Vagina (tissue), 2 donors: ENCODE data around the gene ADAM17. TPM values are rescaled to one million over a fixed set of nuclear protein-coding genes. Genes with fewer than 3 reads are reported as not detected.

Experiments
- DNase-seq, 2 donors: peaks; one replicate each; pipeline ENCODE4 v3.0.0-alpha.2; 2017; ENCODE audit errors: extremely low spot score in 2 of 2
- H3K27ac ChIP-seq: fragments of 200-600 bp; sonication (generic); one replicate; pipeline ENCODE4 v1.5.1; 2019
- H3K27me3 ChIP-seq: fragments of 200-600 bp; sonication (generic); one replicate; pipeline ENCODE4 v1.5.1; 2019
- H3K36me3 ChIP-seq, 2 donors: fragments of 200-600 bp; sonication (generic); one replicate each; pipeline ENCODE4 v1.5.1; 2017 to 2019
- H3K4me1 ChIP-seq: fragments of 200-600 bp; sonication (generic); one replicate; pipeline ENCODE4 v1.5.1; 2019
- H3K4me3 ChIP-seq, 2 donors: fragments of 200-600 bp; sonication (generic); 1 replicate in 1 of 2; 2 replicates in 1 of 2; pipeline ENCODE4 v1.5.1; 2016 to 2019
- H3K9me3 ChIP-seq: fragments of 200-600 bp; sonication (generic); one replicate; pipeline ENCODE4 v1.5.1; 2019
- POLR2A ChIP-seq, 2 donors: fragments of 450-650 bp; IDR thresholded peaks; one replicate each; pipeline ENCODE4 v1.6.1; 2017; ENCODE audit warnings: antibody characterized with exemption in 2 of 2, mild to moderate bottlenecking in 2 of 2, moderate library complexity in 2 of 2
- POLR2AphosphoS5 ChIP-seq, 2 donors: sonication (generic); formaldehyde crosslinking; IDR thresholded peaks; one replicate each; pipeline ENCODE4 v1.9.0; 2017; ENCODE audit warnings: antibody characterized with exemption in 2 of 2, mild to moderate bottlenecking in 2 of 2, low read depth in 1 of 2; ENCODE audit not compliant: insufficient read depth in 1 of 2
- intact Hi-C: fragments of 100-400 bp; cut with DNase I; formaldehyde crosslinking; loops from one replicate; pipeline ENCODE4 v1.15.1; 2023
- total RNA-seq: library from RNA; depleted of rRNA; stranded (reverse); fragments of >200 nt; gene quantifications from one replicate; pipeline ENCODE4 v1.2.3, GENCODE V29; 2016
- TF ChIP-seq, protein P1 (sequence below), 3 experiments: fragments of 450-650 bp in 2 of 3; fragments of 200-600 bp in 1 of 3; sonication (generic) in 1 of 3; IDR thresholded peaks; one replicate each; pipeline ENCODE4 v1.5.1; 2017 to 2019; ENCODE audit warnings: antibody characterized with exemption in 3 of 3, mild to moderate bottlenecking in 2 of 3, moderate library complexity in 2 of 3

The ADAM17 gene
- total RNA-seq, 1 donor from 2014 or later, result 33.4 TPM

DNA sequence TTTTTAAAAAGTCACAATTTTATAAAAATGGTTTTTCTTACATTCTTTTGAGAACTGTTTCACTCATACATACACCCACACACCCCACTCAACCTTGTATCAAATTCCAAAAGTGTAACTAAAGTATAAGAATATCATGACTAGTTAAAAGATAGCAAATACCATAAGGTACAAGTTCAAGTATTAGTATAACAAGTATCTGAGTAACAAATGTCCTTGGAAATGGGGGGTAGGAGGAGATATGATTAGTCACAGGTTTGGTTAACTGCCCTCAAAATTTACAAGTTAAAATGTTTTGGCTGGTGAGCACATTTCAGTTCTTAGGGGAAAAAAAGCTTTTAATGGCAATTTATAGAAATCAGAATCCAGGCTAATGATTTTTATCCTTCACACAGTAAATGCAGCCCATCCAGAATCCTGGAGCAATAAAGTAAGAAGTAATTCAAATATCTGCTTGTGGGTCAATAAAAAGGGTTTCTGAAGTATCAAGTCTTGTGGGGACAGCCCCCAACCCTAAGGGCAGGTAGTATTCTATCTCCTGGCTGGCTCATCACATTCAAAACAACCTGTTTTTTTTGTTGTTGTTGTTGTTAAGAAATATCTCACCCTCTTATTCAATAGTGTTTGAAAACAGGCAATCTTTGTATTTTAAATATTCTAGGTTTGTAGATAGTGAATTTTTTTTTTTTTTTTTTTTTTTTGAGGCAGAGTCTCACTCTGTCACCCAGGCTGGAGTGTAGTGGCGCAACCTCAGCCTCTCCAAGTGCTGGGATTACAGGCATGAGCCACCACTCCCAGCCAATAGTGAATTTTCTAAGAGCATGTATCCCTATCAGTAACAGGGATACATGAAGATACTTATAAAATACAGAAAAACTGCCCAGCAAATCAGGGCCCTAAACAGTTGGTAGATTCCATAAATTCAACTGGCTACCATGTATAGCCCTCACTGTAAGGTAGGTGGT is 66.8 kb downstream of the ADAM17 start:
- Histone ChIP-seq H3K27me3 (no peaks in the 10 kb centered on the region), H3K4me1 (no peaks in the 10 kb centered on the region), H3K36me3 (peaks cover 3 to 93% of the 10 kb centered on the region in 2 donors), H3K4me3 (no peak overlapping the region), H3K27ac (no peak overlapping the region), H3K9me3 (no peaks in the 10 kb centered on the region)
- intact Hi-C loops, result no loop called here
- no peak for DNase-seq
- TF ChIP-seq POLR2AphosphoS5 (IDR thresholded peaks at IDR 0.05; ENCODE audit: insufficient read depth in 1 of 2, low read depth in 1 of 2), result no peak
- TF ChIP-seq POLR2A (IDR thresholded peaks at IDR 0.05), result no peak
- TF ChIP-seq, protein P1, sequence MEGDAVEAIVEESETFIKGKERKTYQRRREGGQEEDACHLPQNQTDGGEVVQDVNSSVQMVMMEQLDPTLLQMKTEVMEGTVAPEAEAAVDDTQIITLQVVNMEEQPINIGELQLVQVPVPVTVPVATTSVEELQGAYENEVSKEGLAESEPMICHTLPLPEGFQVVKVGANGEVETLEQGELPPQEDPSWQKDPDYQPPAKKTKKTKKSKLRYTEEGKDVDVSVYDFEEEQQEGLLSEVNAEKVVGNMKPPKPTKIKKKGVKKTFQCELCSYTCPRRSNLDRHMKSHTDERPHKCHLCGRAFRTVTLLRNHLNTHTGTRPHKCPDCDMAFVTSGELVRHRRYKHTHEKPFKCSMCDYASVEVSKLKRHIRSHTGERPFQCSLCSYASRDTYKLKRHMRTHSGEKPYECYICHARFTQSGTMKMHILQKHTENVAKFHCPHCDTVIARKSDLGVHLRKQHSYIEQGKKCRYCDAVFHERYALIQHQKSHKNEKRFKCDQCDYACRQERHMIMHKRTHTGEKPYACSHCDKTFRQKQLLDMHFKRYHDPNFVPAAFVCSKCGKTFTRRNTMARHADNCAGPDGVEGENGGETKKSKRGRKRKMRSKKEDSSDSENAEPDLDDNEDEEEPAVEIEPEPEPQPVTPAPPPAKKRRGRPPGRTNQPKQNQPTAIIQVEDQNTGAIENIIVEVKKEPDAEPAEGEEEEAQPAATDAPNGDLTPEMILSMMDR (IDR thresholded peaks at IDR 0.05), result no peak

DNA sequence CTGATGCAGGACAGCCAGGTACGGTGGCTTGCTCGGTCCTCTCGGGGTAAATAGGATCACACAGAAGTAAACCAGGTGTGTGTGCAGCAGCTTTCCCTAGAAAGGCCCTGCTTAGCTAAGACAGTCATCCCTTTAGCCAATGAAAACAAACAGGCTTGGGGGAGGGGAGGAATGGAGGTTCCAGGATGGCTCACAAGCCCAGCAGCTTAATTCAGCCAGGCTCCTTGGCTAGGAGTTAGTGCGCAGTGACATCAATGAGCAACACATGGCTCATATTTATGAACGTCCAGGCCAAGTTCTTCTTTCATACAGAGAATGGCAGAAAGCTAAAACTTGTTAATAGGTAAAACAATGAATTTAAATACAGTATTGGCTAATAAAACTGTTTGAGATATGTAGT is 71.1 kb downstream of the ADAM17 start:
- Histone ChIP-seq H3K27me3 (no peaks in the 10 kb centered on the region), H3K9me3 (no peaks in the 10 kb centered on the region), H3K27ac (no peak overlapping the region), H3K4me1 (no peaks in the 10 kb centered on the region), H3K36me3 (peaks cover 3 to 93% of the 10 kb centered on the region in 2 donors), H3K4me3 (no peak overlapping the region)
- no peak for TF ChIP-seq POLR2A (IDR thresholded peaks at IDR 0.05)
- TF ChIP-seq POLR2AphosphoS5 (IDR thresholded peaks at IDR 0.05; ENCODE audit: insufficient read depth in 1 of 2, low read depth in 1 of 2), result no peak
- TF ChIP-seq, protein P1 (IDR thresholded peaks at IDR 0.05), result no peak
- intact Hi-C loops, result no loop called here
- no peak for DNase-seq

DNA sequence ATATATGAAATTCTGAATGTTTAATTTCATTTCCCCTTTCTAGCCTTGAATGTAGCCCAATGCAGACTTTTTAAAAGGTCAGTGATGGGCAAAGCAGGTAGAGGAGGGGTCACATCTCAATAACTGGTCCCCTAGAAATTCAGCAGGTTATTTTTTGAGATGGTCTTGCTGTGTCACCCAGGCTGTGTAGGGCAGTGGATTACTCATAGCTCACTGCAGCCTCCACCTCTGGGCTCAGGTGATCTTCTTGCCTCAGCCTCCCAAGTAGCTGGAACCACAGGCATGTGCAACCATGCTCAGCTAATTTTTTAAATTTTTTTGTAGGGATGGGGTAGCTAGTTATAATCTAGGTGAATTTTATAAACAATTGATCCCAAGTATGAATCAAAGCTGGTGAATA is 72.5 kb downstream of the ADAM17 start:
- Histone ChIP-seq H3K27me3 (no peaks in the 10 kb centered on the region), H3K4me3 (no peak overlapping the region), H3K9me3 (no peaks in the 10 kb centered on the region), H3K4me1 (no peaks in the 10 kb centered on the region), H3K36me3 (peaks cover 3 to 81% of the 10 kb centered on the region in 2 donors), H3K27ac (no peak overlapping the region)
- no peak for TF ChIP-seq POLR2AphosphoS5 (IDR thresholded peaks at IDR 0.05; ENCODE audit: insufficient read depth in 1 of 2, low read depth in 1 of 2)
- TF ChIP-seq POLR2A (IDR thresholded peaks at IDR 0.05), result no peak
- TF ChIP-seq, protein P1 (IDR thresholded peaks at IDR 0.05), result no peak
- DNase-seq, result no peak
- intact Hi-C loops, result no loop called here

DNA sequence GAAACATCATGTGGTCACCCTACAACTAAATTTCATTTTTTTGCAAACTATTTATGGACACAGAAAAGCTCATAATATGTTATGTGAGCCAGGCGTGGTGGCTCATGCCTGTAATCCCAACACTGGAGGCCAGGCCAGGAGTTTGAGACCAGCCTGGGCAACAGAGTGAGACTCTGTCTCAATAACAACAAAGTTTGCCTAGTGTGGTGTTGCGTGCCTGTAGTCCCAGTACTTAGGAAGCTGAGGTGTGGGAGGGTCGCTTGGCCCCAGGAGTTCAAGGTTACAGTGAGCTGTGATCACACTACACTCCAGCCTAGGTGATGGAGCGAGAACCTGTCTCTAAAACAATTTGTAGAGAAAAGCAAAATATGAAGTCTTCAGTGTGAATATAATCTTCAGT is 75.5 kb downstream of the ADAM17 start:
- no peak for DNase-seq
- H3K4me1 ChIP-seq, result peaks cover 20% of the 10 kb centered on the region
- H3K36me3 ChIP-seq, result peaks cover 0 to 52% of the 10 kb centered on the region in 2 donors
- H3K4me3 ChIP-seq, result no peak overlapping the region
- no peak overlapping the region for H3K27ac ChIP-seq
- no peaks in the 10 kb centered on the region for H3K27me3 ChIP-seq
- H3K9me3 ChIP-seq, result no peaks in the 10 kb centered on the region
- intact Hi-C loops, result no loop called here
- TF ChIP-seq POLR2AphosphoS5 (IDR thresholded peaks at IDR 0.05; ENCODE audit: insufficient read depth in 1 of 2, low read depth in 1 of 2) (no peak), POLR2A (IDR thresholded peaks at IDR 0.05) (no peak)
- TF ChIP-seq, protein P1 (IDR thresholded peaks at IDR 0.05), result no peak

DNA sequence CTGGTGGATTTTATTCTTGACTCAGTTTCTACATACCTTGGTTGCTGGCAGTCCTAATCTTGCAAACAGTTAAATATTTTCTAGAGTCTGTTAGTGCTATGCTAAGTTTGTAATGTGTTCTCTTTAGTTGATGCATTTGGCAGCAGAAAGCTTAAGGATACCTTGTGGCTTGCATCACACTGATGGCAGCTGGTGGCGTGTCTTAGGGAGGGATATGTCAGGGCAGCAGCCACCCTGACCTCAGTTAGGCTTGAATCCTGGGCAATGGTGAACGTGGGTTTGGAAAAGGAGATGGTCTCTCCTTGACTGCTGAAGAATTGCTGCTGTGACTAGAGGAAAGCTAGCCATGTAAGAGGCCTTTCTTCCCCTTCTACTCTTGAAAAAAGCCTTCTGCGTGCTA is 77.1 kb downstream of the ADAM17 start:
- Histone ChIP-seq H3K36me3 (peaks cover 0 to 37% of the 10 kb centered on the region in 2 donors), H3K27ac (no peak overlapping the region), H3K9me3 (no peaks in the 10 kb centered on the region), H3K4me3 (no peak overlapping the region), H3K4me1 (peaks cover 30% of the 10 kb centered on the region), H3K27me3 (no peaks in the 10 kb centered on the region)
- TF ChIP-seq POLR2AphosphoS5 (IDR thresholded peaks at IDR 0.05; ENCODE audit: insufficient read depth in 1 of 2, low read depth in 1 of 2) (no peak), POLR2A (IDR thresholded peaks at IDR 0.05) (no peak)
- TF ChIP-seq, protein P1 (IDR thresholded peaks at IDR 0.05), result no peak
- intact Hi-C loops, result no loop called here
- no peak for DNase-seq
